Body of pancreas (tissue), 4 donors: ENCODE measurements around the gene RGS5.

ENCODE experiments used
- CTCF ChIP-seq, 7 experiments: fragments of 450-650 bp in 4 of 7; fragments of 200-600 bp in 3 of 7; sonication (generic) in 3 of 7; IDR thresholded peaks; one replicate each; pipeline ENCODE4 v1.5.1; 2016 to 2019; ENCODE audit warnings: antibody characterized with exemption in 7 of 7
- POLR2A ChIP-seq, 3 donors: fragments of 450-650 bp; IDR thresholded peaks; one replicate each; pipeline ENCODE4 v1.6.1; 2016; ENCODE audit warnings: antibody characterized with exemption in 3 of 3, mild to moderate bottlenecking in 2 of 3

- TF ChIP-seq CTCF (IDR thresholded peaks at IDR 0.05) (no peak), POLR2A (IDR thresholded peaks at IDR 0.05) (no peak)
These were observed 24.4 kb upstream of the RGS5 start for GRCh38 chr1:163227126-163227525.
